GM21367 (cell line): ENCODE results near the gene GORASP1.

Experiments used
- ATAC-seq: cut with Tn5 transposase; IDR thresholded peaks from one replicate; pipeline ENCODE4 v1.9.1; 2021; ENCODE audit not compliant: unreplicated experiment

GORASP1 gene

GRCh38 chr3:39107388-39108199 is at the start of gene GORASP1, which contains the start of gene TTC21A:
GORASP1 (minus strand) TSS chr3:39107627; CDS start chr3:39107541, 86 bp downstream.
TTC21A (plus strand) TSS chr3:39107680; CDS start chr3:39107838, 158 bp downstream.
- ATAC-seq, result peak; percentile 48

GRCh38 chr3:39156421-39156820 is 49.0 kb upstream of the GORASP1 start:
- ATAC-seq, result no peak

- ATAC-seq, result no peak
Observed at GRCh38 chr3:39154280-39155021, 47.0 kb upstream of the GORASP1 start.

- ATAC-seq, result no peak
Observed at GRCh38 chr3:39153977-39154279, 46.5 kb upstream of the GORASP1 start.

GRCh38 chr3:39150803-39151631 is 43.6 kb upstream of the GORASP1 start:
- no peak for ATAC-seq

- ATAC-seq, result no peak
Observed at GRCh38 chr3:39150148-39150802, 42.8 kb upstream of the GORASP1 start.

DNA sequence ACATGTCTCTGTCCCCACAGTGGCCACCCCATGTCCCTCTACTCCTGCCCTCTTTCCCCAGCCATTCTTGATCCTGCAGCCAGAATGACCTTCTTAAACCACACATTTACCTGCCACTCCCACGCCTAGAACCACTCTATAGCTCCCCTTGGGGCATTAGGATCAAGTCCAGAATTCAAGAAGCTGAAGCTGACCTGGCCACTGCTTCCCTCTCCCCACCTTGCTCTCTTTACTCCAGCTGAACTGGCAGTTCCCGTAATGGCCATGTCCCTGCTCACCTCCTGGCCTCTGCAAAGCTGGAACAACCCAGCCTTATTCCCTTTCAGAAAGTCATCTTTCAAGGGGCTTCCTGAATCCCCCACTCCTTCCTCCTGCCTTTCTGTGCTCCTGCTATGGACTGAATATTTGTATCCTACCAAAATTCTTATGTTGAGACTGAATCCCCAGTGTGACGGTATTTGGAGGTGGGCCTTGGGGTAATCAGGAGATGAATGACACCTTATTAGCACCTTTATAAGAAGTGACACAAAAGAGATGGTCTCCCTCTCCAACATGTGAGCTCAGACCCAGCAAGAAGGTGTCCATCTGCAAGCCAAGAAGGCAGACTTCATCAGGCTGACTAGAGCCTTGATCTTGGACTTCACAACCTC is 42.2 kb upstream of the GORASP1 start:
- no peak for ATAC-seq

DNA sequence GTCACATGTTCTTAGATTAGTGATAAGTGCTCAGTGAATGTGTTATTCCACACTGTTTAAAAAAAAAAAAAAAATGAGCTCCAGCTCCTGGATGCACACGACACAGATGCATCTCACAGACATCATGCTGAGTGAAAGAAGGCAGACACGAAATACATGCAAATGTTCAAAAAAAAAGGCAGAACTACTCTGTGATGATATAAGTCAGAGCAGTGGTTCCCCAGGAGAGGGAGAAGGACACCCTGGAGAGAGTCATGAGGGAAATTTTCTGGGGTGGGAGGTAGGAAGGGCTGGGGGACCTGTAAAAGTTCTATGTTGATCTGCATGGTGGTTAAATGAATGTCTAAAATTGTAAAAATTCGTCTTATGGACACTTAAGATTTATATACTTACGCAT is 41.6 kb upstream of the GORASP1 start:
- no peak for ATAC-seq

GRCh38 chr3:39148435-39149058 is 41.1 kb upstream of the GORASP1 start:
- ATAC-seq, result no peak

DNA sequence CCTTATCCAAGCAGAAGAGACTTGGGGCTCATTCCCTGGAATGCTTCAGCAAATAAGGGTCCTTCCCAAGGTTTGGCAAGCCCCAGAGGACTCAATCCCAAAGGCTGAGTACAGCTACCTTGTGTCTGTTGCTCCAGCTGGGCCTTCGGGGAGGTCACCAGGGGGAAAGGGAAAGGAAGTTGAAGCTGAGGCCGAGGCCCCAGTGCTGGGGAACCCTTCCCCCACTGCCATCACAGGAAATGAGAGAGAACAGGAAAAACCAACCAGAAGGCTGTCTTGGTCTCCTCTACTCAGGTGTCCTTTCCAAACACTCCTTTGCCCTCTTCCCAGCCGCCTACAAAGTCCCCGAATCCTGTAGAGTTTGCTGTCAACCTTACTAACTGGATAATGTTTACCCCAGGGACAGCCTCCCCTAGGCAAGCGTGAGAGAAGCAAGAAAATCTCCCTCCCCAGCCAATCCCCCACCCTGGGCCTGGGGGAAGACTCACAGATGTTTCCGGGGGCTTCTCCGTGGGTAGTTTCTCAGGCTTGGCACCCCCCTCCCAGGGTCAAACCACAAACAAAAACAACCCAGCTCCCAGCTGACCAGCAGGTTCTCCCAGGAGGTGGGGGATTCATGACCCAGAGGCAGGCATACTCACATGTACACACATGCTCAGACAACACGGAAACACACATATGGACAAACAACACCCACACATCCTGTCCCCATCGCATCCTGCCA is 40.4 kb upstream of the GORASP1 start:
- peak; percentile 20 for ATAC-seq

GRCh38 chr3:39146611-39147591 is 39.5 kb upstream of the GORASP1 start:
- ATAC-seq, result no peak

DNA sequence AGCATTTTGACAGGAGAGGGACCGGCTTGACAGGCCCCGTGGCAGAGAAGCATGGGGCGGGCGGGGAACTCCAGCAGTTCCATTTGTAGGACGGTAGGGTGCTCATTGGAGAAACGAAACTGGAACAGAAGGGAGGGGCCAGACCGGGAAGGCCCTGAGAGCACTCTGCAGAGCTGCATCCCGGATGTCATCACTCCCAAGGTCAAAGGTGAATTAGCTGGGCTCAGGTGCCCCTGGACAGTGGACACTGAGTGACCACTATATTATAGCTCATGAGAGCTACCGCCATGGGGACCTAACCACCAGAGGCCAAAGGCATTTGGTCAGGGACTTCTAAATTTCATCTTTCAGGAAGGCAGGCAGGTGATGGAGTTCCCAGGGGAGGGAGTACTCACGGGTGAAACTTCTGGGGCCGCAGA is 38.7 kb upstream of the GORASP1 start:
- no peak for ATAC-seq

DNA sequence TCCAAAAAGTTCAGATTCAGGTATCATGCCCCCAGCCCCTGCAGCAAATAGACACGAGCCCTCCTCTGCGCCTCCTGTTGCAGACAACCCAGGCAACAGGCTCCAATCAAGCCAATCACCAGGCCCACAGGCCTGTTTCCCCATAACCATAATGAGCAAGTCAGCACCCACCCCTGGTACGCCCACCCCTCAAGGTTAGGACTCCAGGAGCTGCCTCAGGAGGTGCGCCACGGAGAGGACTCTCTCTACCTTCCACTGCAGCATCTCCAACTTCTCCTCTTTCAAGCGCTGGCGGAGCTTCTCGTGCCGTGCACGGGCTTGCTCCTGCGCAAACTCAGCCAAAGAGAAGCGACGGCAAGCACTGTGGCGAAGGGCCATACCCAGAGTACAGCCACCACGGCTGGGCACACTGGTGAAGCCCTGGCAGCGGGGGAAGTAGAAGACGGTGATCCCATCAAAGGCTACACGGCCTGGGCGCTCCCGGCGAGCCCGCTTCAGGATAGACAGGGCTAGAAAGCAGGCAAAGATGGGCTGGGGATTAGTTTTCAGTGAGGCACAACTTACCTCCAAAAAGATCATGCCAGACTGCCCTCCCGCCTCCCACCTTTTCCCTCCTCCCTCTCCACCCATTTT is 37.4 kb upstream of the GORASP1 start:
- ATAC-seq, result no peak

DNA sequence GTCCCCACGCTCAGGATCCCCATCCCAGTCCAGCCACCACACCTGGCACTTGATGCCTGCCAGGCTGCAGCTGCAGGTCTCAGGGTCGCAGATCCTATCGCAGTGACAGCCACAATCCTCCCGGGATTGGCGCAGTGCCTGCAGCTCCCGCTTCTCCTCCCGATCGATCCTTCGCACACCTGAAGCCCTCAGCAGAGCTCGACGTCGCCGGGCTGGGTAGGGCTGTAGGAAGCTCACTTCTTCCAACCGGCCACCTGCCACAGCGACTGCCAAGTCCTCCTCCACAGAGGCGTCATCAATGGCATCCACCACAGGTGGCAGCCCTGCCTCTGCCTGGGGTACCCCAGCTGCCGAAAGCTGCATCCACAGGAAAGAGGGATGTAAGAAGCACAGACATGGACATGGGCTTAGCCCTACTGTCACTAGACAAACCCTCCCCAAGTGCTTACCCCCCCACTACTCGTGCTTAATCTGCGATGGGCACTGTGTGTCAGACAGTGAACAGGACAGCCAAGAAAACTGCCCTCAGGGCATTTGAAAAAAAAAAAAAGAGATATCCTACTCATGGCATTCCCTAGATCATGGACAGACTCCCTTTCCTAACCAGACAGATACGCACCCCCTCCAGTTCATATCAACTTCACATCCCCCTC is 36.8 kb upstream of the GORASP1 start:
- no peak for ATAC-seq

DNA sequence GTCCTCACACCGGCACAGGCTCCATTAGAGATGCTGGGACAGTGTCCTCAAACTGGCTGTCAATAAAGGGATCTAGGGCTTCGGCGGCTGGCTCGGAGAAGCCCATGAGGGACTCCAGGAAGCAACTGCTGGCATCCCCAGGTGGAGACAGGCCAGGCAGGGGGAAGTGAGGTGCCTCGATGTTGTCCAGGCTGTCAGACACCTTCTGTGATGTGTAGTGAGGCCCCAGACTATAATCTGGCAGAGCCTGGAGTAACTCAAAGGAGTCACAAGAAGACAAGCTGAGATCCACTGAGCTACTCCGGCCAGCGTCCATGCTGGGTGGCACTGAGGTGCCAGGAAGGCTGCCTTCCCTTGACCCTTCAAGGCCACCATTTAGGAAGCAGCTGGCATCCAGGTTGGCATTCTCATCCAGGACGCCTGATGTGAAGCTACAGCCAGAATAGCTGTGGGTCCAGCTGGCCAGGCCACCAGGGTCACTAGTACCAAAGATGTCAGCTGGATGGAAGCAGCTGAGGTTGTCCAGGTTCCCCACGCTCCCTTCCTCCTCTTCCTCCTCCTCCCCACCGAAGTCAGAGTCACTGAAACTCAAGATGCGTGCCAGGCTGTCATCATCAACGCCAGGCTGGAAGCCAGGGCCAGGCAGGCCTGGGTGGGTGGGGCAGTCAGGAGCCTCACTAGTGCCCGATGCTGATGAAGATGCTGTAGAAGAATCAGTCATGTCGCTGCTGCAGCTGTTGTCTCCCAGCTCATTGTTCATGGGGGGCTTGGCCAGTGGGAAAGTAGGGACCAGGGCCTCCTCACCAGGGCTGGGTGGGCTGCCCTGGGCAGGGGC is 35.8 kb upstream of the GORASP1 start:
- no peak for ATAC-seq

- no peak for ATAC-seq
Observed at GRCh38 chr3:39142067-39142466, 34.6 kb upstream of the GORASP1 start.
